NCI-H1105 treated with DMSO at 0.1 percent for 48 hours (cell line): Measurements from ENCODE around the gene CLIP2.
"Not testable (repeated sequence)": the region's sequence is repeated elsewhere in the genome, so short reads cannot be mapped to it uniquely, and the experiment has no call there.

ENCODE experiments used
- DNase-seq: peaks from one replicate; lab custom pipeline; 2025; lab: John Stamatoyannopoulos, UW

Gene CLIP2

DNA sequence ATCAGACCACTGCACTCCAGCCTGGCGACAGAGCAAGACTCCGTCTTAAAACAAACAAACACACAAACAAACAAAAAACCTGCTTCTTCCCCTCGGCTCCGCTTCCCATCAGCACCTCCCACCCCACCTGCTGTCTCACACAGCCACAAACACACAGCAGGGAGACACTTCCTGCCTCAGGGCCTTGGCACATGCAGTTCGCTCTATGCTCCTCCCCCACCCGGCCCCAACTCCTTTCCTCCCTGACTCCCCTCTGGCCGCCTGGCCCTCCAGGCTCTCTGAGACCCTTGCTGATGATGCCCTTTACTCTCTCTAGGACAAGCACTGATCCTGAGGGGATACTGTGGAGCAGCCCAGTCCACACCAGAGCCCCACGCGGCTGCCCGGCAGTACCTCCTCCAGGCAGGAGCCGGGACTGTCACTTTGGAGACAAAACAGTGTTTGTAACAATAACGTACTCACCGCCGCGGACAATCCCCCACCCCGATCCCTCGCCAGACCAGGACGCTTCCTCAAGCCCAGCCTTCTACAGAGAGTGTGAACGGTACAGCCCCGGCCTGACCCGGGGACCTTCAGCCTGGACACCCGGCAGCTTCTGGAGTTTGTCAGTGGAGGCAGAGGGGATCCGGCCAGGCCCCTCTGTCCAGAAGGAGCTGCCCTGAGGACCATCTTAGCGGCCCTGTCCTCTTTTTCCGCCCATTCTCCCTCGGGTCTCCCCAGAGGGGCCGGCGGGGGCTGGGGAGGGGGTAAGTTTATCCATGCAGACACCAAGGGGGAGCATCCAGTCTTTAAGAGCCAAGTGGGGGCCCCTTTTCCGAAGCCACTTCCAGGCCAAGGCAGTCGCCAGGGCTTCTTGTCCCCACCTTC is 114.5 kb downstream of the CLIP2 start:
- no peak for DNase-seq

DNA sequence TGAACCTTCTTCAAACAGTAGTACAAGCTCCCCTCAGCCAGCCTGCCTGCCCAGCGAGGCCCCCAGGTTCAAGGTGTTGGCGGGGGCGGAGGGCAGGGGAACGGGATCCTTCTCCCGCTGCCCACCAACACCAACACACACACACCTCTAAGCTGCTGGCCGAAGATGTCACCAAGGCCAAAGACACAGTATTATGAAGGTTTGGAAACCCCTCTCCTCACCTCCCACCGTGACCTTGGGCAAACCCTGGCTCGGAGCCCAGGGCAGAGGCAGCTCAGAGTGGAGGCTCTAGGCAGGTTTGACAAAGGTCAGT is 115.1 kb downstream of the CLIP2 start:
- DNase-seq, result no peak

DNA sequence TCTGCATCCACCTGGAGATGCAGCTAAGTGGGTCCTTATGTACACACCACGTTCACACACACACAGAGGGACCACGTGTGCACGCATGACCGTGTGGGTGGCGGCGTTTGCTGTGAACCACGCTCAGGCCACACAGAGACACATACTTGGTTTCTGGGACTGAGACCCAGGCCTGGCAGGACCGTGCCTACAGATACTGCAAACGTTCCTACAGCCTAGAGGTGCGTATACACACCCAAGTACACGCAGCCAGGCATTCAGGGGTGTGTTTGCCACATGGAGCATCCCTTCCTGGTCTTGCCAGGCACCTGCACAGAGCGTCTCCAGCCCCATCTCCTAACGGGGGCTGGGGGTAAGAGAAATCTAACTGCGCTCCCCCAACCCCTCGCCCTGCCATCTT is 115.5 kb downstream of the CLIP2 start:
- no peak for DNase-seq

DNA sequence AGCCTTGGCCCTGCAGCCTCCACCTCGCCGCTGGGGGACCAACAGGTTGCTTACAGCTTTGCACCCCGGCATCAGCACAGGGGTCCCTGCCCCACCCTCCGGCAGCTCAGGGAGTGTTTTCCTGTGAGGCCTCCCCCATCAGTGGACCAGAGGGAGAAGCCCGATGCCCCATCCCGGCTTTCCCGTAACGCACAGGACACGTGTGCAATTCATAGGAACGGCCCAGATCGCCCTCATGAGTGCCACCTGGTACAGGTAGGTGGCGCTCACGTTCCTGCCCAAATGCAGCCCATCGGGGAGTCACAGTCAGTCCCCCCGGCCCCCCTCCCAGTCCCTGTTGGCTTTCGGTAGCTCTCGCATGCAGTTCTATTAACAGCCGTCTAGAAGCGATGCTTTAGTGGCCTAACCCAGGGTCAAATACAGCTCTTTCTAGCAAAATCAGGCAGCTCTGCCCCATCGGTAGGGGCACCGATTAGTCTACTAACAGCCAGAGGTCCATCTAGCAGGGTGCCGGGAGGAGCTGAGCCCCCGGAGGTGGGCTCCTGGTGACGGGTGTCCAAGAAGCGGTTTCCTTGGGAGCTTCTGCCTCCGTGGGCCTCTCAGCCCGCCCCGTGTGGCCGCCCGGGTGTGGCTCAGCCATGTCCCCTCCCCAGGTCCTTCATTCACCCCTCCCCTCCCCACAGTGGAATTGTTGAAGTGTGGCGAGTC is 116.1 kb downstream of the CLIP2 start:
- DNase-seq, result peak; percentile 67

DNA sequence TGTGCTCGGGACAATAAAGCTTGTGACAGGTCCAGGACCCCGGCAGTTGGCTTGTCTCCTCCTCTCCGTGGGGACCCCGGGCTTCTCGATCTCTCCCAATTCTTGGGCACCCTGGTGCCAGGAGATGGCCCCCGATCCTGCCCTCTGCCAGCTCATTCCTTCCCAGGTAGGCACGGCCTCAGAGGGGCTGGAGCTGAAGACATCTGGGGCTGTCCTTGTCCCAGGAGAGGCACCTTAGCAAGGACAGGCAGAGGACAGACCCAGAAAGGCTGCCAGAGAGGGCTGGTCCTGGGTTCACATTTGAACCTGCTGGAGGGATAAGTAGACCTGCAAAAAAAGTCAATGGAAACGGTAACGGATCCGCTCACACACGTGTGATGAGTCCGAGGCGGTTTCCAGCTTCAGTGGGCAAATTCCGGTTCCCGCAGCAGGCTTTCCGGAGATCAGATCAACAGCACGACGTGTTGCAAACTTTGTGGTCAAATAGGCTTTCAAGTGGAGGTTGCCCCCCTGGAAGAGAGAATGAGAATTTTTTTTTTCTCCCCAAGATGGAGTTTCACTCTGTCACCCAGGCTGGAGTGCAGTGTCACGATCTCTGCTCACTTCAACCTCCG is 116.8 kb downstream of the CLIP2 start:
- DNase-seq, result no peak

DNA sequence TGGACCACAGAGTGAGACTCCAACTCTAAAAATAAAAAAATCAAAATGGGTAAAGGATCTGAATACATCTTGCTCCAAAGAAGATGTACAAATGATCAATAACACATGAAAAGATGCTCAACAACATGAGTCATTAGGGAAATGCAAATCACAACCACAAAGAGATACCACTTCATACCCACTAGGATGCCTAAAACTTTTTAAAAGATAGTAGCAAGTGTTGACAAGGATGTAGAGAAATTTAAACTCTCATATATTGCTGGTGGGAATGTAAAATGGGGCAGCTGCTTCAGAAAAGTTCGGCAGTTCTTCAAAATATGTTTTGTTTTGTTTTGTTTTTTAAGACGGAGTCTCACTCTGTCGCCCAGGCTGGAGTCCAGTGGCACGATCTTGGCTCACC is 118.8 kb downstream of the CLIP2 start:
- DNase-seq, result no peak

DNA sequence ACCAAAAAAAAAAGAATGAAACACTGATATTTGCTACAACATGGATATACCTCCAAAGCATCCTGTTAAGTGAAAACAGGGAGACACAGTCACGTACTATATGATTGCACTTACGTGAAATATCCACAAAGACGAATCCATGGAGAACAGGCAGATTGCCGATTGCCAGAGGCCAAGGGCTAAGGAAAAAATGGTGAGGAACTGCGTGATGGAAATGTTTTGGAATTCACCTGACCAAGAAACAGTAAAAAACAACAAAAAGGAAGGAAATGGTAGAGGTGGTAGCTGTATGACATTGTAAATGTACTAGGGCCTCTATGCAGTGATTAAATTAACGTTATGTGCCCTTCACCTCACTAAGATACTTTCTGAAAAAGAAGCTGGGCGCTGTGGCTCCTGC is 120.4 kb downstream of the CLIP2 start:
- DNase-seq, result no peak

DNA sequence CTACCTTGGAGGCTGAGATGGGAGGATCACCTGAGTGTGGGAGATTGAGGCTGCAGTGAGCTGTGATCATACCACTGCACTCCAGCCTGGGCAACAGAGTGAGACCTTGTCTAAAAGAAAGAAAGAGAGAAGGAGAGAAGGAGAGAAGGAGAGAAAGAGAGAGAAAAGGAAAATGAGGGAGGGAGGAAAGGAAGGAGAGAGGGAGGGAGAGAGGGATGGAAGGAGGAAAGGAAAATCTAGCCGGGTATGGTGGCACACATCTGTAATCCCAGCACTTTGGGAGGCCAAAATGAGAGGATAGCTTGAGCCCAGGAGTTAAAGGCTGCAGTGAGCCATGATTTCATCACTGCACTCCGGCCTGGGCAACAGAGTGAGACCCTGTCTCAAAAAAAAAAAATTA is 121.6 kb downstream of the CLIP2 start:
- DNase-seq, result no peak

DNA sequence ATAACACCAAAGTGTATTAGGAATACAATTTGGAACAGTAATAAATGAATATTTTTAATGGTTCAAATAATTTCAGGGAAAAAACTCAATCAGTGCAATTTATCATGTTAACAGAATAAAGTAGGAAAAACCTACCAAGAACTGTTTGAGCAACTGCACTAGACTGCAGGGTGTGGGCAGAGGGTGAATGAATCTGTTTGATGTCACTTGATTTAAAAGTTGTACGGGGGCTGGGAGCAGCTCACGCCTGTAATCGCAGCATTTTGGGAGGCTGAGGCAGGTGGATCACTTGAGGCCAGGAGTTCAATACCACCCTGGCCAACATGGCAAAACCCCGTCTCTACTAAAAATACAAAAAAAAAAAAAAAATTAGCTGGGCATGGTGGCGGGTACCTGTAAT is 122.4 kb downstream of the CLIP2 start:
- DNase-seq, result not testable (repeated sequence)

DNA sequence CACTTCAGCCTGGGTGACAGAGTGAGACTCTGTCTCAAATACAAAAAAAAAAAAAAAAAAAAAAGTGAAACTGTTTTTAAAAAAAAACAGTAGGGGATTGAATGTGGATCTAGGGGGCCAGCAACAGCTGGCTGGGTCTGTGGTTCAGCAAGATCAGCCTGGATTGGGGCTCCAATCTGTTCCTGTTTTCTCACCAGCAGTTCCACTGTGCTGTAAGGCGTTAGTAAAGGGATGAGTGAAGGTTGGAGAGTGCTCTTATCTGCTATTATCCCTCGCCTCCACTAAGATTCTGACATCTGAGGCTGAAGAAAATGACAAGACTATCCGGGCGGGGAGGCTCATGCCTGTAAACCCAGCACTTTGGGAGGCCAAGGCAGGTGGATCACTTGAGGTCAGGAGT is 122.8 kb downstream of the CLIP2 start:
- no peak for DNase-seq

DNA sequence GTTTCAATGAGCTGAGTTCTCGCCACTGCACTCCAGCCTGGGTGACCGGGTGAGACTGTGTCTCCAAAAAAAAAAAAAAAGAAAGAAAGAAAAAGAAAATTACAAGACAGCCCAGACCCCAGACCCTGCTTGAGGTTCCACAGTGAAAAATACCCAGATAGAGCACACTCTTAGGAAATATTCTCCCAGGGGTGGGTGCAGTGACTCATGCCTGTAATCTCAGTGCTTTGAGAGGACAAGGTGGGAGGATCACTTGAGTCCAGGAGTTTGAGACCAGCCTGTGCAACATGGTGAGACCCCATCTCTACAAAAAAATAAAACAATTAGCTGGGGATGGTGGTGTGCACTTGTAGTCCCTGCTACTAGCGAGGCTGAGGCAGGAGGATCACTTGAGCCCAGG is 123.4 kb downstream of the CLIP2 start:
- no peak for DNase-seq

DNA sequence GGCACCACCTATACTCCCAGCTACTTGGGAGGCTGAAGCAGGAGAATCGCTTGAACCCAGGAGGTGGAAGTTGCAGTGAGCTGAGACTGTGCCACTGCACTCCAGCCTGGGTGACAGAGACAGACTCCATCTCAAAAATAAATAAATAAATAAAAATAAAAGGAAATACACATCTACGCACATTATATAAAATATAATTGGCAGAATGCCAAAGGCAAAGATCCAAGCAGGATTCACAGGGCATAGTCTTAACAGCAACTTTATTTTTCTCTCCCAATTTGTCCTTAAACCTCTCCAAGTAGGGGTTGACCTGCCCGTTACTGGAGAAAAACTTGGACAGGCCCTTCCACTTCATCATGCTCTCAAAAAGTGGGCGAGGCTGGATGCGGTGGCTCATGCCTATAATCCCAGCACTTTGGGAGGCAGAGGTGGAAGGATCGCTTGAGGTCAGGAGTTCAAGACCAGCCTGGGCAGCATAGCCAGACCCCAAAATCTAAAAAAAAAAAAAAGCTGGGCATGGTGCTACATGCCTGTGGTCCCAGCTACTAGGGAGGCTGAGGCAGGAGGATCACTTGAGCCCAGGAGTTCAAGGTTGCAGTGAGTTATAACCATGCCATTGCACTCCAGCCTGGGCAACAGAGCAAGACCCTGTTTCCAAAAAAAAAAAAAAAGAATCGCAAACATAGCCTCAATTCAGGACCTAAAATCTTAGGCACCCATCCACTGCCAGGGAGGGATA is 125.6 kb downstream of the CLIP2 start:
- not testable (repeated sequence) for DNase-seq

DNA sequence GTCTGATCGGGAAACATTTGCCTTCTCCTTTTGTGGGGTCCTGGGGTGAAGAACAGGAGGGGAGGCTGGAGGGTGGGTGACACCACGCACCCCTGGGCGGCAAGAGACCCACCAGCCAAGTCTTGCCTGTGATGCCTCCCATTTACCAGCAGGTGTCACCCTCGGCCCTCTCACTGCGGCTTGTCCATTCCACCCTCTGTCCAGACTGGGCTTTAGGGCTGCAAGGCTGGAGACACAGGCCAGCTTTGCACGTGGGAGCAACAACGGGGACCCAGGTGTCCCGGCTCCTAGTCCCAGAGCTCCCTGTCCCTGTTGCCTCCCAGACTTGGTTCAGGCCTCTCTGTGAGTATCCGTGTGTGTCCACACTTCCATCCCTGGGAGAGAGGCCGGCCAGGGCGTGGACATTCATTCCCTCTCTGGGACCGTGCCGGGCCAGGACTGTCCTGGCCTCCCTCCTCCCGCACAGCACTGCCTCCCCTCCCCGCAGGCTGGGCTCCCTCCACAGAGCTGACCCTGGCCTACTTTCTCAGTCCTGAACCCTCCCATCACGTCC is 128.3 kb downstream of the CLIP2 start:
- DNase-seq, result peak; percentile 44

DNA sequence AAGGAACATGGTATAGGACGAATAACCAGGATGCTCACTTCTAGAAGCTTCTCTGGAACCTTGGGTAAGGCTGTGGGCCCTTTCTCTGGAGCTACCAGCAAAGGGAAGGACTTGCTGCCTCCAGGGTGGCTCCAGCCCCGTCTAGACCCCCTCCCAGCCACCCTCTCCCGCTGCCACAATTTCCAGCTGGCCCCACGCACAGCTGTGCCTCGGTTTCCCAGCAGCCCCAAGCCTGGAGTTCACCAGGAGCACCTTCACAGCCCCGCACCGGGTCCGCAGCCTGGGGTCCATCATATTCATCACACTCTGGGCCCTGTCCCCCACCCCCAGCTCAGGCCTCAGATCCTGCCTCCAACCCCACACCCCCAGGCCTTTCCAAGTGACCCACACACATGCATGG is 128.9 kb downstream of the CLIP2 start:
- no peak for DNase-seq

DNA sequence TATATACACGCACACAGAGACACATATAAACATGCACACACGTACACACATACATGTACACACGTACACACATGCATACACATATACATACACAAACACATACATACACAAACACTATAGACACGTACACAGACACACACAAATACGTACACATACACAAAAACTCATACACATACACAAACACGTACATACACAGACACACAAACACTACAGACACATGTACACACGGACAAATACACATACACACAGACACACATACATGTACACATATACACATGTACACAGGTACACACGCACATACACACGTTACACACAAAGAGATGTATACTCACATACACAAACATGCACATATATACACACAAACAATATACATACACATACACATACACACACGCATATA is 129.3 kb downstream of the CLIP2 start:
- DNase-seq, result no peak

DNA sequence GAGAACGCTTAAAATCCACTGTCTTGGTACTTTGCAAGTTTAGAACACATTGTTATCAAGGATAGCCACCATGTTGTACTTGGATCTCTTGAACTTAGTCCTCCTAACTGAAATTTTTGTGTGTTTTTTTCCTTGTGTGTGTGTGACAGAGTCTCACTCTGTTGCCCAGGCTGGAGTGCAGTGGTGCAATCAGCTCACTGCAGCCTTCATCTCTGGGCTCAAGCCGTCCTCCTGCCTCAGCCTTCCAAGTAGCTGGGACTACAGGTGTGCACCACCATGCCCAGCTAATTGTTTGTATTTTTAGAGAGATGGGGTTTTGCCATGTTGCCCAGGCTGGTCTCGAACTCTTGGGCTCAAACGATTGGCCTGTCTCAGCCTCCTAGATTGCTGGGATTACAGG is 130.0 kb downstream of the CLIP2 start:
- DNase-seq, result not testable (repeated sequence)

DNA sequence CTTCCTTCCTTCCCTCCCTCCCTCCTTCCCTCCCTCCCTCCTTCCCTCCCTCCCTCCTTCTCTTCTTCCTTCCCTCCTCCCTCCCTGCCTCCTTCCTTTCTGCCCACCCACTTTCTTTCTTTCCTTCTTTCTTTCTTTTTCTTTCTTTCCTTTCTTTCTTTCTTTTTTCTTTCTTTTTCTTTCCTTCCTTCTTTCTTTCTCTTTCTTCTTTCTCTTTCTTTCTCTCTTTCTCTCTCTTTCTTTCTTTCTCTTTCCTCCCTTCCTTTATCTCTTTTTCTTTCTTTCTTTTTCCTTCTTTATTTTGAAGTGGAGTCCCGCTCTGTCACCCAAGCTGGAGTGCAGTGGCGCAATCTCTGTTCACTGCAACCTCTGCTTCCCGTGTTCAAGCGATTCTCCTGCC is 130.8 kb downstream of the CLIP2 start:
- no peak for DNase-seq

DNA sequence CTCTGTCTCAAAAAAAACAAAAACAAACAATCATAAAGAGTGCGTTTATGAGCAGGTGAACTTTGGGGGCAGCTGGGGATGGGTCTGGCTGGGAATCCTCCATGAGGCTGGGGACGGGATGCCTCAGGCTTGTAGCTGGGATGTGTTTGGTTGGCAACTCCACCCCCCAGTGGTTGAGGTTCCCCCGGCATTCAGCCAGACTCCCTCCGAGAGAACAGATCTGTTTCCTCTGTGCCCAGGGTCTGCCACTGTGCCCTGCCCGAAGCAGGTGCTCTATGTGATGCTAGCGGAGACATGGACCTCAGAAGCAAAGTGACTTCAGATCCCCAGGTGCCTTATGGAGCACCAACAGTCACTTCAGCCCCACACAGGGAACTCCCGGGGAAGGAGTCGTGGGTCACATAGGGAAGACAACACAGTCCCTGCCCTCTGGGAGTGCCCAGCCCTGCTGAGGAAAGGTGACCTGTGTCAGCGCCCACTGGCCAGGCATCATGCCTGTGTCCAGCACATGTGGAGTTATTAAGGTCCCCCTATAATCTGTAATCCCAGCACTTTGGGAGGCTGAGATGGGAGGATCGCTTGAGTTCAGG is 135.2 kb downstream of the CLIP2 start:
- DNase-seq, result no peak

DNA sequence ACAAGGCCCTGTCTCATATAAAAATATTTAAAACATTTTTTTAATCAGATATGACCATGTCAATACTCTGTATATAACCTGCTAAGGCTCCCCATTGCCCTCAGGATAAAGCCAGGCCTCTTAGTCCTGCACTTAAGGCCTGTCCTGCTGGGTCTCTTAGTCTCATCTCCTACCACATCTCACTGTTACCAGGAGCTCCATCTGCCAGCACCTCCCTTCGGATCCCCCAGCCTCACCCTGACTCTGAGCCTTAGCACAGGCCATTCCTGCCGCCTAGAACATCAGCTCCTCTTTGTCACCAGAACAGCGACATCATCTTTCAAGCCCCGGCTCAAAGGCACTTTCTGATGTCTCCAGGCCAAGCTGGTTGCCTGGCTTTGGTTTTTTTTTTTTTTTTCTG is 138.8 kb downstream of the CLIP2 start:
- DNase-seq, result no peak

DNA sequence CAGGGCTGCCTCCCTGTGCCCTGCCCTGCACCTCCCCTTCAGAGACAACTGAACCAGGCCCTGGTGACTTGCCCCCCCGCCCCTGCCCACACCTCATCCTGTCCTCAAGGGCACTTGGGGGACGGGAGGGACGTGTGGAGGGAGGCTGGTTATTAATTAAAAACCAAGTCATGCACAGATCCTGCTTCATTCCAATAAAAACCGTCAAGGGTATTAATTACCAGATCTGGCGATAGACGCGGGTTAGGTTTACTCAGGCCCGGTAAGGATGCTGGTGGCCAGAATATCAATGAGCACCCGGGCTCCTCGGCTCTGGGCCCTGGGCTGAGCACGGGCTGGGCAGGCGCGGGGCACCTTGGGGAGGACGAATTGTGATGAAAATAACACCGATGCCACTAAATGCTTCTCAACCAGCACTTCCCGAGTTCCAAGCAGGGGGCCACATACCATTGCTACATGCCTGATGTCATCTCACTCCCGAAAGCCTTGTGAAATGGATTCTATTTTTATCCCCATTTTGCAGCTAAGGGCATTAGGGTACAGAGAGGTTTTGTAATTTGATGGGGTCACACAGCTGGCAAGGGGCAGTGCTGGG is 140.0 kb downstream of the CLIP2 start:
- no peak for DNase-seq

DNA sequence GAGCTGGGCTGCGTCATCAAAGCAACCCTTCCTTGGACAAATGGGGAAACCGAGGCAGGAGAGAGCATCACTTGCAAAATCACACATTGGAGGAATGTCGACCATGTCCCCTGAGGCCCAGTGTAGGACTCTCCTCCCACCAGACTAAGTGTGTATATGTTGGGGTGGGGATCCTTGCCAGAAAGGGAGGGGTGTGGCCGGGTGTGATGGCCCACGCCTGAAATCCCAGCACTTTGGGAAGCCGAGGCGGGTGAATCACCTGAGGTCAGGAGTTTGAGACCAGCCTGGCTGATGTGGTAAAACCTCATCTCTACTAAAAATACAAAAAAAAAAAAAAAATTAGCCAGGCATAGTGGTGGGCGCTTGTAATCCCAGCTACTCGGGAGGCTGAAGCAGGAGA is 141.2 kb downstream of the CLIP2 start:
- not testable (repeated sequence) for DNase-seq
